Suppressor macrophage treated with lipopolysaccharide for 4 hours (primary cell): ENCODE measurements around the gene GTF2F1.
"Not testable (repeated sequence)": the region's sequence is repeated elsewhere in the genome, so short reads cannot be mapped to it uniquely, and the experiment has no call there.

Source experiments
- DNase-seq: peaks from one replicate; pipeline ENCODE4 v3.0.0-alpha.2; 2020

The GTF2F1 gene, protein sequence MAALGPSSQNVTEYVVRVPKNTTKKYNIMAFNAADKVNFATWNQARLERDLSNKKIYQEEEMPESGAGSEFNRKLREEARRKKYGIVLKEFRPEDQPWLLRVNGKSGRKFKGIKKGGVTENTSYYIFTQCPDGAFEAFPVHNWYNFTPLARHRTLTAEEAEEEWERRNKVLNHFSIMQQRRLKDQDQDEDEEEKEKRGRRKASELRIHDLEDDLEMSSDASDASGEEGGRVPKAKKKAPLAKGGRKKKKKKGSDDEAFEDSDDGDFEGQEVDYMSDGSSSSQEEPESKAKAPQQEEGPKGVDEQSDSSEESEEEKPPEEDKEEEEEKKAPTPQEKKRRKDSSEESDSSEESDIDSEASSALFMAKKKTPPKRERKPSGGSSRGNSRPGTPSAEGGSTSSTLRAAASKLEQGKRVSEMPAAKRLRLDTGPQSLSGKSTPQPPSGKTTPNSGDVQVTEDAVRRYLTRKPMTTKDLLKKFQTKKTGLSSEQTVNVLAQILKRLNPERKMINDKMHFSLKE

DNA sequence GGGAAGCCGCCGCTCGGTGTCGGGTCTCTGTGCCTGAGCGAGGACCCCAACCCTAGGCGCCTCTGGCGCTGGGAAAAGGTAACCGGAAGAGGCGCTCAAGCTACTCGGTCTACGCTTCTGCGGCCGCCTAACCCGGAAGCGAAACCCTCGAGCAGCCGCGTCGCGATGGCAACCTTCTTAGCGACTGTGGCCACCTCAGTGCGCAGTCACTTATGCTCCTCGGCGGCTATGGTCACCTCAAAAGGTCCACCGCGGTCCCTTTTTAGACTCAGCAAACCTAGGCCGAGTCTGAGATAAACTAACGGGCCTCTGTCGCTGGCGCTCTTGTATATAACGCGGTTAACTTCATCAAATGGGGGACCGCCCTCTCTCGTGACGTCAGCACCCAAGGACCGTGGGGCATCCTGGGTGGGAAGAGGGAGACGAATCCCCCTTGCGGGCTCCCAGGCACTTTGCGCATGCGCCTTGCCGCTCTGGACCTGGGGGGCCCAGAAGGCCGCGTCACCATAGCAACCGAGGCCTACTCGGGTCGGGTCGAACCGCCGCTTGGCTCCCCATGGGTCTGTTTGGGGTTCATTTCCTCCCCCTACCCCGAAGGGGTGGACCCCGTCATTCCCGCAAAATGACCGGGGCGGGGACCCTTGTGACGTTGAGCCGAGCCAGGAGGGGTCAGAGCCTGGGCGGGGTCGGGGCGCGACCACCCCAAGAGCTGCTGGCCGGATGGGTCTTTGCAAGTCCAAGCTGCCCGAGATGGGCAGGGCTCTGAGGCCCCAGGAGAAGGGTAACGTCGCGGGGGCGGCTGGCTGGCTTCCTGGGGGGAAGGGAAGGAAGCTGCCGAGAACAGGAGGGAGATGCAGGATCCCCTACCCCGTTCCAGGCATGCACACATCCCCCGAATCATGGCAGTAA, at the start of gene GTF2F1:
TSS of gene GTF2F1 (minus strand) at position 91 of the 909 bp plus-strand sequence. CDS start 169 bp downstream, outside the sequence.
- DNase-seq, result peak; percentile 95

GRCh38 chr19:6442087-6442688, 49.2 kb upstream of the GTF2F1 start:
- DNase-seq, result no peak

DNA sequence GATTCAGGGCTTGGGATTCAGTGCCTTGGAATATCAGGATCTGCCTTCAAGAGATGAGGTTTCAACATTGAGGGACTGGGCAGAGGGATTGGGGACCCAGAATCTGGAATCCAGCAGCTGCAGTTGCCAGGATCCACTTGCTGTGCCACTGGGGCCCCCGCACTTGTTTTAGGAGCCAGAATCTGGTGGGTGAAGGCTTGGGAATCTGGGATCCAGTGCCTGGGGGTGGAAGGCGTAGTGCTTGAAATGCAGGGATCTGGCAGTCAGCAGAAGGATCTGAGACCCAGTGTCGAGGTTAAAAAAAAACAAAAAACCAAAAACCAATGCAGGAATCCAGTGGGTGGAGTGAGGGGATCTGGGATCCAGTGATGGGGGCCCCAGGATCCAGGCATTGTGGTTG, 47.9 kb upstream of the GTF2F1 start:
- DNase-seq, result no peak

DNA sequence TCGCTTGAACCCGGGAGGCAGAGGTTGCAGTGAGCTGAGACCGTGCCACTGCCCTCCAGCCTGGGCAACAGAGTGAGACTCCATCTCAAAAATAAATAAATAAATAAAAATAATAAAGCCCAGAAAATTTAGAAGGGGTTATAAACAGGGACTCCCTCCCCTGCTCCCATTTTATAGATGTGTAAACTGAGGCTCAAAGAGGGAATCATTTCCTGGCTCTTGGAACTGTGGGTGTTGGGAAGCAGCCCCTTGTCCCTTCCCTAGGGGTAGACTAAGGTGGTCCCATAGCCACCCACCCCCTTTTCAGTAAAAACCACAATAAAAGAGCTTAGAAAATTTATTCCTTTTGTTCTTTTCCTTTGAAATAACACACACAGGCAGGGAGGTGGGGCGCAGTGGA, 46.8 kb upstream of the GTF2F1 start:
- DNase-seq, result no peak

- no peak for DNase-seq
Observed at GRCh38 chr19:6433663-6434062, 40.7 kb upstream of the GTF2F1 start, which contains the start of gene SLC25A41. TSS of gene SLC25A41 (minus strand) at chr19:6433763. CDS start at chr19:6433693, 70 bp downstream.

GRCh38 chr19:6433165-6433564, 40.2 kb upstream of the GTF2F1 start:
- DNase-seq, result no peak

- no peak for DNase-seq
Observed at GRCh38 chr19:6431891-6432290, 38.9 kb upstream of the GTF2F1 start.

GRCh38 chr19:6429419-6430221, 36.7 kb upstream of the GTF2F1 start:
- DNase-seq, result no peak

DNA sequence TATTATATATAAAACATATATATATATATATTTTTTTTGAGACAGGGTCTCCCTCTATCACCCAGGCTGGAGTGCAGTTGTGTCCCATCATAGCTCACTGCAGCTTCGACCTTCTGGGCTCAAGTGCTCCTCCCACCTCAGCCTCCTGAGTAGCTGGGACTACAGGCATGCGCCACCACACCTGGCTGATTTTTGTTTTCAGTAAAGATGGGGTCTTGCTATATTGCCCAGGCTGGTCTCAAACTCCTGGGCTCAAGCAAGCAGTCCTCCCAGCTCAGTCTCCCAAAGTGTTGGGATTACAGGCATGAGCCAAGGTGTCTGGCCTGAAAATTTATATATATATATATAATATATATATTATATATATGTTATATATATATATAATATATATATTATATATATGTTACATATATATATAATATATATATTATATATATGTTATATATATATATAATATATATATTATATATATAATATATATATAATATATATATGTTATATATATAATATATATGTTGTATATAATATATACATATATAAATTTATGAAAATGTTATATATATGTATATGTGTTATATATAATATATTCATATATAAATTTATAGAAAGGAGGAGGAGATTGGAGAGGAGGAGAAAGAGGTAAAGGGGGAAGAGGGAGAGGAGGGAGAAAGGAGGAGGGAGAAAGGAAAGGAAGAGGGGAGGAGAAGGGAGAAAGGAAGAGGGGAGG, 35.9 kb upstream of the GTF2F1 start:
- not testable (repeated sequence) for DNase-seq

GRCh38 chr19:6427131-6427530, 34.2 kb upstream of the GTF2F1 start:
- DNase-seq, result no peak

GRCh38 chr19:6425732-6426620, 33.0 kb upstream of the GTF2F1 start:
- no peak for DNase-seq

GRCh38 chr19:6424939-6425731, 32.2 kb upstream of the GTF2F1 start:
- peak; percentile 100 for DNase-seq

DNA sequence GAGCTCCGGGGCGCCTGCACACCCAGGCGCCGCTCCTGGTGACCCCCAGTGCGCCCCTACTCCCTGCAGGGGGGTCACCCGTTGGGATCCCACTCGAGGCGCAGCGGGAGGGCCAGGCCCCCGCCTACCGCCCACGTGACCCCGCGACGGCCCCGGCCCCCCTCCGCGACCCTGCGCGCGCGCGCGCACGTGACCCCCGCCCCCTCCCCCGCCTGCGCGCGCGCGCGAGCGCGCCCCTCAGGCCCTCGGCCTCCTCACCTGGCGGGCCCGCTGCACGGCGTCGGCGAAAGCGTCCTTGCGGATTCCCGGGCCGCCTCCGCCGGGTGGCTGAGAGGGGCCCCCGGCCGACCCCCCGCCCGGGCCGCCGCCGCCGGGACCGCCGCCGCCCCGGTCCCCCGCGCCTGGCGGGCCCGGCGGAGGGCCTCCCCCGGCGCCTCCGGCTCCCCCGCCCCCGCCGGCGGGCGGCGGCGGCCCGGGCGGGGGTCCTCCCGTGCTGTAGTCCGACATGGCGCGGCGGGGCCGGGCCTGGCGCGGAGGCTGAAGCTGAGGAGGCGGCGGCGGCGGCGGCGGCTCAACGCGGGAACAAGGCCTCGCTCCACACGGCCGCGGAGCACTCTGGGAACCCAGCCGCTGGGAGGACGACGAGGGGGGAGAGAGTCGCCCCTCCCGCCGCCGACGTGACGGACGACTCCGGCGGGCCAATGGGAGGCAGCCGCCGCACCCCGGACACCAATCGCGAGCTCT, 31.4 kb upstream of the GTF2F1 start, which contains the start of gene KHSRP:
TSS of gene KHSRP (minus strand) at position 617 of the 744 bp plus-strand sequence. CDS start at position 507, 110 bp downstream.
- DNase-seq, result no peak

DNA sequence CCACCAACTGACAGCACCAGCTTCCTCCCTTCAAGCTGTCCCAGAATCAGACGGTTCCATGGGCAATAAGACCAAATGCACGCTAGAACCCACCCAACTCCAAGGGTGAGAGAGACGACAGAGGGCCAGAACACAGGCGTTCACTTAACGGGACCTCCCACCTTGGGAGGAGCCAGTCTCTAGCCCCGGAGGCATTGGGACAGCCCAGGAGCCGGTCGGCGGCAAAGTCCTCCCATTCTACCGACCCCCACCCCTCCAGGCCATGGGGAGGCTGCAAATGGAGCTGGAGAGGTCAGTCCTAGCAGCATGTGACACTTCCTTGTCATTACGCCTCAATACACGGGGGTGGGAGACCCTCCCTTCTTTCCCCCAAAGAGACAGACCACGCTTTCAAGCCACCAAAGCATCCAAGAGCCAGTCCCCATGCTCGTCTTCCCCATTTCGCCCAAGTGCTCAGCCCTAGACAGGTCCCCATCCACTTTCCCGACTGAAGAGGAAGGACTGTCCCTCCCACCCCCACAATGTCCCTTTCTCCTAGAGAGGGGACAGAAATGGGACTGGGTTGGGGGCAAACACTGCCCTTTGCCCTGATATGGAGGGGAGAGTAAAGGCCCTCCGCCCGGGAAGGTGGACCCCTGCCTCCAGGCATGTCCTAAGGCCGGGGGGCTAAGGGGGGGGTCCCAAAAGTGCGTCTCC, 30.7 kb upstream of the GTF2F1 start:
- peak; percentile 52 for DNase-seq

GRCh38 chr19:6421075-6422014, 28.4 kb upstream of the GTF2F1 start:
- DNase-seq, result no peak

GRCh38 chr19:6418562-6418932, 25.6 kb upstream of the GTF2F1 start:
- DNase-seq, result no peak
